Measurements from ENCODE around the gene MBD3L5.

GRCh38 chr19:6988257-6988656, 42.1 kb upstream of the MBD3L5 start:
- TF ChIP-seq CTCF (IDR thresholded peaks at IDR 0.05) (no peak), TCF7L2 (IDR thresholded peaks at IDR 0.05; ENCODE audit: low read depth, low read length) (no peak), REST (IDR thresholded peaks at IDR 0.05; ENCODE audit: insufficient read depth in 1 of 2, low read depth in 2 of 2, low read length in 1 of 2) (no peak)

All from Panc1 (cell line).